K562 (cell line): ENCODE data around the gene TRIM40. TPM values are rescaled to one million over a fixed set of nuclear protein-coding genes. Genes with fewer than 3 reads are reported as not detected.
A peak's percentile ranks its signal among the peaks of the same experiment; 100 is the strongest.

Source experiments
- ATAC-seq: fragments of 200-7000 bp; cut with Tn5 transposase; 3 replicates; pipeline ENCODE4 v1.9.1; 2020; ENCODE audit warnings: moderate library complexity
- BruUV-seq: library from RNA; stranded (reverse); fragments of 400-500 nt; replicated peaks from 2 replicates; lab custom pipeline; 2021; lab: Mats Ljungman, UMichigan
- CTCF ChIA-PET: fragments of 300-600 bp; formaldehyde crosslinking; extraction: SDS; loops from one replicate; lab custom pipeline; 2021; ENCODE audit warnings: low intra/inter-chr PET ratio; lab: Yijun Ruan, JAX
- POLR2A ChIA-PET: fragments of 300-600, 350-650 bp; sonication (Branson Sonifier 250); formaldehyde crosslinking; extraction: SDS; loops from one replicate; lab custom pipeline; 2021; ENCODE audit warnings: antibody characterized with exemption, inconsistent platforms; lab: Yijun Ruan, JAX
- DNase-seq, 4 experiments: peaks; one replicate each; pipeline versions ENCODE4 v3.0.0 to v3.0.0-alpha.2; 2011 to 2018; ENCODE audit warnings: low spot score in 3 of 4, mixed read lengths in 3 of 4; ENCODE audit errors: extremely low read depth in 1 of 4
- FAIRE-seq: peaks from 2 replicates; lab custom pipeline; 2011; peaks lifted over from hg19 to GRCh38; lab: Jason Lieb, UNC
- H2AFZ ChIP-seq: 2 replicates; pipeline ENCODE4 v1.6.0; 2011; ENCODE audit warnings: low read depth, low read length, control low read depth, inconsistent platforms
- H3K27ac ChIP-seq: fragments of 200-600 bp; 3 replicates; pipeline ENCODE4 v1.8.0; 2011; ENCODE audit warnings: low read depth, mild to moderate bottlenecking, control low read depth, inconsistent platforms, low read length, moderate library complexity, mixed read lengths; ENCODE audit errors: extremely low read depth
- H3K27me3 ChIP-seq, 2 experiments: fragments of 300-600 bp in 1 of 2; 2 replicates in 1 of 2; 3 replicates in 1 of 2; pipeline versions ENCODE4 v1.6.0 to v1.8.0; 2011; ENCODE audit warnings: inconsistent platforms in 2 of 2, low read length in 2 of 2, mild to moderate bottlenecking in 1 of 2, mixed read lengths in 1 of 2, moderate library complexity in 1 of 2; ENCODE audit not compliant: control insufficient read depth in 2 of 2, insufficient read depth in 2 of 2
- H3K36me3 ChIP-seq: fragments of 300-600 bp; 3 replicates; pipeline ENCODE4 v1.8.0; 2011; ENCODE audit warnings: mild to moderate bottlenecking, low read length, inconsistent platforms; ENCODE audit not compliant: control insufficient read depth, insufficient read depth
- H3K4me1 ChIP-seq, 2 experiments: fragments of 200-600 bp in 1 of 2; replicated peaks in 1 of 2; 2 replicates in 1 of 2; 3 replicates in 1 of 2; pipeline versions ENCODE4 v1.5.1 to v1.8.0; 2011; ENCODE audit warnings: inconsistent platforms in 2 of 2, low read length in 2 of 2, mild to moderate bottlenecking in 1 of 2, mixed read lengths in 1 of 2, moderate library complexity in 1 of 2; ENCODE audit not compliant: control insufficient read depth in 2 of 2, insufficient read depth in 2 of 2
- H3K4me2 ChIP-seq: 2 replicates; pipeline ENCODE4 v1.6.1; 2011; ENCODE audit warnings: low read length, control low read depth, inconsistent platforms, mixed read lengths; ENCODE audit not compliant: insufficient read depth
- H3K4me3 ChIP-seq: fragments of 200-600 bp; sonication (generic), shearing (Covaris generic); 2 replicates; pipeline ENCODE4 v1.5.1; 2016; ENCODE audit warnings: control low read depth, inconsistent platforms
- H3K79me2 ChIP-seq: fragments of 200-600 bp; 3 replicates; pipeline ENCODE4 v1.8.0; 2011; ENCODE audit warnings: low read length, inconsistent platforms; ENCODE audit not compliant: control insufficient read depth, insufficient read depth
- H3K9ac ChIP-seq, 2 experiments: 2 replicates each; pipeline versions ENCODE4 v1.6.0 to v1.6.1; 2011; ENCODE audit warnings: low read depth in 2 of 2, low read length in 2 of 2, control low read depth in 1 of 2, inconsistent platforms in 1 of 2, mild to moderate bottlenecking in 1 of 2, mixed read lengths in 1 of 2; ENCODE audit not compliant: insufficient read depth in 1 of 2
- H3K9me1 ChIP-seq: one replicate; pipeline ENCODE4 v1.6.0; 2011; ENCODE audit warnings: inconsistent platforms, mild to moderate bottlenecking, low read length, moderate library complexity; ENCODE audit not compliant: control insufficient read depth, insufficient read depth
- H3K9me3 ChIP-seq: replicated peaks from 2 replicates; pipeline ENCODE4 v1.5.1; 2011; ENCODE audit warnings: low read depth, low read length, inconsistent platforms; ENCODE audit not compliant: control insufficient read depth, insufficient read depth
- H4K20me1 ChIP-seq: replicated peaks from 2 replicates; pipeline ENCODE4 v1.6.1; 2011; ENCODE audit warnings: low read length, inconsistent platforms, mixed read lengths; ENCODE audit not compliant: control insufficient read depth, insufficient read depth
- CREM ChIP-seq: IDR thresholded peaks from 2 replicates; pipeline ENCODE4 v1.6.1; 2014; ENCODE audit warnings: antibody characterized with exemption, low read depth
- PCBP2 ChIP-seq: fragments of 200-400 bp; formaldehyde crosslinking; IDR thresholded peaks from 2 replicates; pipeline ENCODE4 v1.6.1; 2018; ENCODE audit warnings: low read length, low read depth, mild to moderate bottlenecking, moderate library complexity; ENCODE audit not compliant: poor library complexity, severe bottlenecking
- PRPF4 ChIP-seq: fragments of 200-400 bp; formaldehyde crosslinking; IDR thresholded peaks from one replicate; pipeline ENCODE4 v1.6.1; 2017; ENCODE audit warnings: low read length, low read depth, mild to moderate bottlenecking; ENCODE audit not compliant: insufficient read depth, poor library complexity, severe bottlenecking
- PYGO2 ChIP-seq: fragments of 450-650 bp; IDR thresholded peaks from 2 replicates; pipeline ENCODE4 v1.6.1; 2016; ENCODE audit warnings: mild to moderate bottlenecking, missing genetic modification characterization, moderate library complexity, missing compliant biosample characterization
- RBM25 ChIP-seq: fragments of 200-400 bp; formaldehyde crosslinking; IDR thresholded peaks from 2 replicates; pipeline ENCODE4 v1.6.1; 2018; ENCODE audit warnings: low read length, low read depth, moderate library complexity; ENCODE audit not compliant: severe bottlenecking
- RHOXF2B ChIP-seq: fragments of 250-450 bp; sonication (Bioruptor Pico); conservative IDR thresholded peaks from 2 replicates; pipeline ENCODE4 v1.5.1; 2021
- TAF15 ChIP-seq: fragments of 200-400 bp; formaldehyde crosslinking; IDR thresholded peaks from 2 replicates; pipeline ENCODE4 v1.6.1; 2017; ENCODE audit warnings: mild to moderate bottlenecking, low read depth, low read length, moderate library complexity
- ZNF696 ChIP-seq: fragments of 250-450 bp; sonication (Bioruptor Pico); conservative IDR thresholded peaks from 2 replicates; pipeline ENCODE4 v1.4.0; 2020; ENCODE audit warnings: mild to moderate bottlenecking, moderate library complexity
- WGBS: fragments of 100-300 bp; shearing (Covaris generic); methylation state at CpG from one replicate; pipeline ENCODE4 v1.1.6; 2016; ENCODE audit warnings: low coverage, mixed read lengths; ENCODE audit not compliant: insufficient coverage; ENCODE audit errors: missing lambda C conversion rate; 5-methylcytosine and 5-hydroxymethylcytosine counted together
- in situ Hi-C: fragments of 300-500 bp; cut with MboI; formaldehyde crosslinking; loops from 4 replicates; pipeline ENCODE4 v1.15.0; 2018; ENCODE audit warnings: inconsistent platforms, mixed read lengths
- intact Hi-C: fragments of 100-400 bp; cut with micrococcal nuclease; formaldehyde crosslinking; loops from 2 replicates; pipeline ENCODE4 v1.14.2; 2022
- polyA plus RNA-seq, 8 experiments: library from polyadenylated mRNA; depleted of rRNA in 4 of 8; stranded (reverse) in 5 of 8; unstranded in 3 of 8; fragments of >200 nt; fragmentation: Nextera tagmentation in 2 of 8; fragmentation: Illumina TruSeq in 1 of 8; extraction: Ambion mirVana in 2 of 8; extraction: Trizol in 1 of 8; gene quantifications; 2 replicates each; pipeline versions ENCODE4 v1.2.1 to v1.2.3, GENCODE V29; 2011 to 2014; ENCODE audit warnings: inconsistent platforms in 1 of 8, missing spikeins in 1 of 8
- total RNA-seq, 7 experiments: library from RNA; depleted of rRNA in 6 of 7; stranded (reverse); fragments of >200 nt in 6 of 7; fragmentation: Illumina TruSeq in 2 of 7; extraction: Trizol in 2 of 7; gene quantifications; 2 replicates each; pipeline versions ENCODE4 v1.2.1 to v1.2.3, GENCODE V29; 2011 to 2021; ENCODE audit warnings: low replicate concordance in 1 of 7
- TF ChIP-seq, protein P1 (sequence below): fragments of 450-650 bp; formaldehyde crosslinking; IDR thresholded peaks from 2 replicates; pipeline ENCODE4 v1.4.0; 2022; ENCODE audit warnings: missing genetic modification characterization
- TF ChIP-seq, protein P2 (sequence below), 2 experiments: fragments of 450-650 bp; conservative IDR thresholded peaks; 2 replicates each; pipeline ENCODE4 v1.6.1; 2017; ENCODE audit warnings: mild to moderate bottlenecking in 2 of 2, moderate library complexity in 2 of 2

TRIM40 gene
- total and polyA plus RNA-seq, 9 of the 15 experiments (the other 6 are each of a cell fraction or from before 2014, with no cell fraction given): 0.04 to 0.08 TPM; not detected in 7

DNA sequence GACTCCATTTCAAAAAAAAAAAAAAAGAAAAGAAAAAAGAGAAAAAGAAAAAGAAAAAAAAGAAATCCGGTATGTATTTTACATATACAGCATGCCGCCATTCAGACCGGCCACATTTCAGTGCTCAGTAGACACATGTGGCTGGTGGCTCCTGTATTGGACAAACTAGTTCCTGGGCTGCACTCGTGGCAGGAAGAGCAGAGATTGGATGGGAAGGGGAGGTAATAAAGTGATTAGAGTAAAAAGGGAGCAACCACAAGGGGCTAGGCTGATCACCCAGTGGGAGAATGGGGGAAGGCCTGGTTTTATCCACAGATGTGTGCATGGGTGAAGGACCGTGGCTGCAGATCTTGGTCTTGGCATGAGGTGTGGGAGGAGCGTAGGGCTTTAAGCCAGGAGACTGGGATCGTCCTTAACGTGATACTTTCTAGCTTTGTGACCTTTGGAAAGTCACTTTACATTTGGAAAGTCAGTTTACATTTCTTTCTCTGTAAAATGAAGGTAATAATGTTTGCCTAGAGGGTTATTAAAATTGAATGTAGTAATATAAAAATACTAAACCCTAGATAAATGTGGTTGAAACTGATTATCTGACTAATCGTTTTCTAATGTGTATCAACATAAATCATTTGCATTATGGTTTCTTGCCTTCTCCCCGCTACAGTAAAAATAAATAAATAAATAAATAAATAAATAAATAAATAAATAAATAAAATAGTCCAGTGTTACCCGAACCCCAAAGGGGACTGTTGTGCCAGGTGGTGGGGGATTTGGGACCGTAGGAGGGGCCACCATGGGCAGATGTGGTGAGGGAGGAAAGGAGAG, 26.5 kb downstream of the TRIM40 start:
- H4K20me1 ChIP-seq: no peaks in the 10 kb centered on the region
- peak; percentile 42; the same call in 1 of the 3 replicates for ATAC-seq
- FAIRE-seq: peak; percentile 23
- H3K4me1 ChIP-seq: peaks cover 0 to 14% of the 10 kb centered on the region in 2 experiments; a peak in 4 of 5 replicates
- BruUV-seq: no TSS peak
- no peak for DNase-seq
- H3K27ac ChIP-seq: no peak overlapping the region
- POLR2A ChIA-PET: interaction anchor here (0.6 to 1.2 kb wide), 3 partner anchors 9 to 111 kb away, joined by 3 read pairs; no protein-coding TSS in a partner anchor
- H3K9me3 ChIP-seq: no peaks in the 10 kb centered on the region
- H3K4me2 ChIP-seq: peak overlapping the region; percentile 52
- no peak for TF ChIP-seq TAF15
- no peak for TF ChIP-seq PYGO2 (tag)
- no peak for TF ChIP-seq RBM25
- TF ChIP-seq PRPF4: no peak
- TF ChIP-seq, protein P1, sequence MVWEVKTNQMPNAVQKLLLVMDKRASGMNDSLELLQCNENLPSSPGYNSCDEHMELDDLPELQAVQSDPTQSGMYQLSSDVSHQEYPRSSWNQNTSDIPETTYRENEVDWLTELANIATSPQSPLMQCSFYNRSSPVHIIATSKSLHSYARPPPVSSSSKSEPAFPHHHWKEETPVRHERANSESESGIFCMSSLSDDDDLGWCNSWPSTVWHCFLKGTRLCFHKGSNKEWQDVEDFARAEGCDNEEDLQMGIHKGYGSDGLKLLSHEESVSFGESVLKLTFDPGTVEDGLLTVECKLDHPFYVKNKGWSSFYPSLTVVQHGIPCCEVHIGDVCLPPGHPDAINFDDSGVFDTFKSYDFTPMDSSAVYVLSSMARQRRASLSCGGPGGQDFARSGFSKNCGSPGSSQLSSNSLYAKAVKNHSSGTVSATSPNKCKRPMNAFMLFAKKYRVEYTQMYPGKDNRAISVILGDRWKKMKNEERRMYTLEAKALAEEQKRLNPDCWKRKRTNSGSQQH: no peak
- TF ChIP-seq PCBP2: no peak
- no peak for TF ChIP-seq ZNF696
- TF ChIP-seq, protein P2, sequence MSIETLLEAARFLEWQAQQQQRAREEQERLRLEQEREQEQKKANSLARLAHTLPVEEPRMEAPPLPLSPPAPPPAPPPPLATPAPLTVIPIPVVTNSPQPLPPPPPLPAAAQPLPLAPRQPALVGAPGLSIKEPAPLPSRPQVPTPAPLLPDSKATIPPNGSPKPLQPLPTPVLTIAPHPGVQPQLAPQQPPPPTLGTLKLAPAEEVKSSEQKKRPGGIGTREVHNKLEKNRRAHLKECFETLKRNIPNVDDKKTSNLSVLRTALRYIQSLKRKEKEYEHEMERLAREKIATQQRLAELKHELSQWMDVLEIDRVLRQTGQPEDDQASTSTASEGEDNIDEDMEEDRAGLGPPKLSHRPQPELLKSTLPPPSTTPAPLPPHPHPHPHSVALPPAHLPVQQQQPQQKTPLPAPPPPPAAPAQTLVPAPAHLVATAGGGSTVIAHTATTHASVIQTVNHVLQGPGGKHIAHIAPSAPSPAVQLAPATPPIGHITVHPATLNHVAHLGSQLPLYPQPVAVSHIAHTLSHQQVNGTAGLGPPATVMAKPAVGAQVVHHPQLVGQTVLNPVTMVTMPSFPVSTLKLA (conservative IDR thresholded peaks at IDR 0.05): no peak
- TF ChIP-seq RHOXF2B (CRISPR knock-in tag): no peak
- TF ChIP-seq CREM: no peak
- TF ChIP-seq, all 486 proteins: peak for 0
- 21% methylated on average over 11 of the region's 12 CpGs for whole genome bisulfite sequencing
- Histone ChIP-seq H3K9me1 (no peaks in the 10 kb centered on the region), H2AFZ (peak overlapping the region; percentile 35), H3K79me2 (no peaks in the 10 kb centered on the region), H3K27me3 (peaks cover 4 to 32% of the 10 kb centered on the region in 2 experiments; a peak in 4 of 5 replicates), H3K9ac (peak overlapping the region in 1 of 2 experiments; percentile 31; a peak in 1 of 4 replicates), H3K36me3 (no peaks in the 10 kb centered on the region), H3K4me3 (no peak overlapping the region)
- intact Hi-C loops (no loop called here), in situ Hi-C loops (no loop called here)
- CTCF ChIA-PET: interaction anchor here (0.6 kb wide), 1 partner anchor 12 kb away, joined by 3 read pairs; no protein-coding TSS in a partner anchor
